ENCODE results near the gene EIF4E. TPM values are rescaled to one million over a fixed set of nuclear protein-coding genes. Genes with fewer than 3 reads are reported as not detected.
"Not testable (repeated sequence)": the region's sequence is repeated elsewhere in the genome, so short reads cannot be mapped to it uniquely, and the experiment has no call there.

Gene EIF4E
- total RNA-seq, 4 donors from 2014 or later, result 68.3 to 112 (median 97.5) TPM

- H3K9me3 ChIP-seq, result no peaks in the 10 kb centered on the region
- H3K27me3 ChIP-seq, result no peaks in the 10 kb centered on the region
- peaks cover 0 to 55% of the 10 kb centered on the region in 2 donors for H3K36me3 ChIP-seq
- H3K27ac ChIP-seq, result no peak overlapping the region
- no peak overlapping the region for H3K4me3 ChIP-seq
- WGBS, 2 donors (ENCODE audit: low coverage in 1 of 2), result 100% methylated on average over 1 of the region's 1 CpG
- TF ChIP-seq POLR2AphosphoS5 (IDR thresholded peaks at IDR 0.05) (no peak), CTCF (IDR thresholded peaks at IDR 0.05) (no peak), EP300 (IDR thresholded peaks at IDR 0.05) (no peak), POLR2A (IDR thresholded peaks at IDR 0.05) (no peak)
- H3K4me1 ChIP-seq, result no peaks in the 10 kb centered on the region
- no peak for ATAC-seq
Measured at GRCh38 chr4:98899277-98899676, 29.7 kb downstream of the EIF4E start.

GRCh38 chr4:98891478-98892337 is 37.2 kb downstream of the EIF4E start:
- WGBS, 2 donors (ENCODE audit: low coverage in 1 of 2), result 80 to 98% methylated on average over 1 to 9 of the region's 11 CpGs
- no peak for ATAC-seq

DNA sequence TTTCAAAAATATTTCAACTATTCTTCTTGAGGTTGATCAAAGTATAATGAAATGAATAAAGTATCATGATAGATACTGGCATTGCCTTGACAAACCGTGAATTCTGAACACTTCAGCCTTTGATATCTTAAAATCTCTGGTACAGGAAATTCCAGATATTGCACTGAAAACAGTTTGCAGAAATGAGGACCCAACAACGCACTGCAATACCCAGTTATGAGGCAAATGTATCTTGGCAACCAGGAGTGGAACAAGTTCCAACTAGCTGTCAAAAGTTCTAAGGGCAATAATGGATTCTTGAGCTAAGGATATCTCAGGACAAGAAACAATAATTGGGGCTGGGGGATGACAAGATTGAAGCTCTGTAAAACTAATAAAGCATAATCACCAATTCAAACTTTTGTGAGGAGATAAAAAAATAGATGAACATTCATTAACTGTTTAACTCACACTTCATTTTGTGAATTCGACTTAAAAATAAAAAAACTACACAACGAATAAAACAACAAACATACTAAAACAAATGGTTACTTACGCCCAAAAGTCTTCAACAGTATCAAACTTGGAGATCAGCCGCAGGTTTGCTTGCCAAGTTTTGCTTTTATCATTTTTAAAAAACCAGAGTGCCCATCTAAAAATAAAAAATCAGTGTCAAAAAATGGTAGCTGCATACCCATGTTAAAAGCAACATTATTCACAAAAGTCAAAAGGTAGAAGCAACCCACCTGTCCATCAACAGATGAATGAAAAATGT is 38.1 kb downstream of the EIF4E start:
- peaks cover 0 to 4% (median 0%) of the 10 kb centered on the region in 3 donors for H3K4me1 ChIP-seq
- no peak overlapping the region for H3K4me3 ChIP-seq
- H3K27ac ChIP-seq, result no peak overlapping the region
- H3K27me3 ChIP-seq, result no peaks in the 10 kb centered on the region
- ATAC-seq, result no peak
- TF ChIP-seq POLR2A (IDR thresholded peaks at IDR 0.05), result no peak
- TF ChIP-seq EP300 (IDR thresholded peaks at IDR 0.05), result no peak
- no peak for TF ChIP-seq POLR2AphosphoS5 (IDR thresholded peaks at IDR 0.05)
- no peak for TF ChIP-seq CTCF (IDR thresholded peaks at IDR 0.05)
- WGBS, 2 donors (ENCODE audit: low coverage in 1 of 2), result 67 to 86% methylated on average over 6 of the region's 6 CpGs
- peaks cover 0 to 57% of the 10 kb centered on the region in 2 donors for H3K36me3 ChIP-seq
- no peaks in the 10 kb centered on the region for H3K9me3 ChIP-seq

More at GRCh38 chr4:98891478-98892337, 37.2 kb downstream of the EIF4E start:
- Histone ChIP-seq H3K27ac (no peak overlapping the region), H3K4me1 (peaks cover 0 to 4% (median 0%) of the 10 kb centered on the region in 3 donors), H3K4me3 (no peak overlapping the region), H3K9me3 (no peaks in the 10 kb centered on the region), H3K27me3 (no peaks in the 10 kb centered on the region), H3K36me3 (peaks cover 0 to 51% of the 10 kb centered on the region in 2 donors)
- TF ChIP-seq CTCF (IDR thresholded peaks at IDR 0.05) (no peak), POLR2AphosphoS5 (IDR thresholded peaks at IDR 0.05) (no peak), EP300 (IDR thresholded peaks at IDR 0.05) (no peak), POLR2A (IDR thresholded peaks at IDR 0.05) (no peak)

- H3K27me3 ChIP-seq, result no peaks in the 10 kb centered on the region
- TF ChIP-seq CTCF (IDR thresholded peaks at IDR 0.05), result no peak
- no peak for TF ChIP-seq EP300 (IDR thresholded peaks at IDR 0.05)
- TF ChIP-seq POLR2A (IDR thresholded peaks at IDR 0.05), result no peak
- no peak for TF ChIP-seq POLR2AphosphoS5 (IDR thresholded peaks at IDR 0.05)
- H3K4me3 ChIP-seq, result no peak overlapping the region
- H3K4me1 ChIP-seq, result peaks cover 0 to 4% (median 0%) of the 10 kb centered on the region in 3 donors
- no peak for ATAC-seq
- H3K36me3 ChIP-seq, result peaks cover 10 to 73% of the 10 kb centered on the region in 2 donors
- H3K27ac ChIP-seq, result no peak overlapping the region
- WGBS, 2 donors (ENCODE audit: low coverage in 1 of 2), result 97 to 100% methylated on average over 2 of the region's 2 CpGs
- no peaks in the 10 kb centered on the region for H3K9me3 ChIP-seq
Measured at GRCh38 chr4:98887145-98887544, 41.8 kb downstream of the EIF4E start.

- ATAC-seq, H3K9me3 ChIP-seq, H3K4me3 ChIP-seq, H3K27me3 ChIP-seq, H3K4me1 ChIP-seq, H3K27ac ChIP-seq: not testable (repeated sequence)
- H3K36me3 ChIP-seq, result peaks cover 10 to 76% of the 10 kb centered on the region in 2 donors
- 89 to 100% methylated on average over 2 of the region's 2 CpGs for WGBS, 2 donors (ENCODE audit: low coverage in 1 of 2)
Measured at GRCh38 chr4:98886382-98886781, 42.6 kb downstream of the EIF4E start.

- 98 to 100% methylated on average over 2 to 4 of the region's 4 CpGs for WGBS, 2 donors (ENCODE audit: low coverage in 1 of 2)
- H3K36me3 ChIP-seq, result peaks cover 10 to 61% of the 10 kb centered on the region in 2 donors
- not testable (repeated sequence) for H3K4me1 ChIP-seq, H3K27me3 ChIP-seq, ATAC-seq, H3K27ac ChIP-seq, H3K4me3 ChIP-seq, H3K9me3 ChIP-seq
Measured at GRCh38 chr4:98880884-98881283, 48.0 kb downstream of the EIF4E start.

Measured in gastroesophageal sphincter (tissue), 4 donors.